ENCODE measurements around the gene SH3PXD2A.

Gene SH3PXD2A

DNA sequence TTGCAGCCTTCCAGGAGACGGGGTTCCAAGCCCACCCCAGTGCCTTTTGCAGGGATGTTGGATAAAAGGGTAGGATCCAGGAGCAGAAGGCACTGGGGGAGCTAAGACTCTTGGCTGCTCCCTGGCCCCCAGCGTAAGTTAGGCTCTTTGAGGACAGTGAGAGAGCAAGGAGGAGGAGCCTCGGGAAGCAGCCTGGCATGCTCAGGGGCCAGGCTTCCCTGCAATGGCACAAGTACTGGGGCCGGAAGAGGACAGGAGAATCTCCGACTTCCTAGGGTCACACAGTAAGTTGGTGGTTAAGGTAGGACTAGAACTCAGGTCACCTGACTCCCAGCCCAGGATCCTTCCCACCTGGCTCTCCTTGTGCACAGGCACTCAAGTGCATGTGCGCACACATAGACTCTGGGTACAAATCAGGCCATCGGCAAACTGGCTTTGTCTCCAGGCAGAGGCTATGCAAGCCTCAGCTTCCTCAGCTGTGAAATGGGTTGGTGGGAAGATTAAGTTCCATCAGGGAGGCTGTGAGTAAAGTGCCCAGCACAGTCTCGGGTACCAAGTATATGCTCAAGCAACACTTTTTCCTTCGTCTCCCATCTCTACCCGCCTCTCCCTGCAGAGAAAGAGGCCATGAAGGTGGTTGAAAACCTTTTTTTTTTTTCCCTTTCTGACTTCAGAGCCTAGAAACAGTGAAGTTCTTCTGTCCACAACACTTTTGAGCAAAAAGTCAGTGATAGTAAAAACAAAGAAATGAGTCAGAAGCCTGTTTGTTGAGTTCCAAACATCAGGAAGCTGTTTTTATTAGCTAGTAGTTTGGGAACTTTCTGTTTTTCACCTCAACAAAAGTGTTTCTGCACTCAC, 282.8 kb downstream of the SH3PXD2A start:
- H3K4me3 ChIP-seq: no peak overlapping the region
- H3K36me3 ChIP-seq (replicated peaks): no peaks in the 10 kb centered on the region
- H3K4me1 ChIP-seq: no peaks in the 10 kb centered on the region
- DNase-seq (ENCODE audit: low spot score in 2 of 2): no peak
- H3K27me3 ChIP-seq (ENCODE audit: low read depth): no peaks in the 10 kb centered on the region
- no peaks in the 10 kb centered on the region for H3K9me3 ChIP-seq
- in situ Hi-C loops (cut with MboI; ENCODE audit: low sequenced_read_pairs): no loop called here

DNA sequence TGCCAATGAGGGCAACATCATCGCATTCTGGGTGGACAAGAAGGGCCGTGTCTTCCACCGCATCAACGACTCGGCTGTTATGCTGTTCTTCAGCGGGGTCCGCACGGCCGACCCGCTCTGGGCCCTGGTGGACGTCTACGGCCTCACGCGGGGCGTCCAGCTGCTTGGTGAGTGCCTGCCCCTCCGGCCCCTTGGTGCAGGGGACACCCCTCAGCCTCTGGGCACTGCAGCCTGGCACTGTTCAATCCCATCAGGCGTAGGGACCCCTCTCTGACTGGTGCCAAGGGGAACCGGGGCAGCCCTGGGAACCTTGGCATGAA, 283.8 kb downstream of the SH3PXD2A start:
- no peak overlapping the region for H3K4me3 ChIP-seq
- no peaks in the 10 kb centered on the region for H3K27me3 ChIP-seq (ENCODE audit: low read depth)
- H3K4me1 ChIP-seq: no peaks in the 10 kb centered on the region
- no peaks in the 10 kb centered on the region for H3K36me3 ChIP-seq (replicated peaks)
- DNase-seq (ENCODE audit: low spot score in 2 of 2): no peak
- no peaks in the 10 kb centered on the region for H3K9me3 ChIP-seq
- in situ Hi-C loops (cut with MboI; ENCODE audit: low sequenced_read_pairs): no loop called here

DNA sequence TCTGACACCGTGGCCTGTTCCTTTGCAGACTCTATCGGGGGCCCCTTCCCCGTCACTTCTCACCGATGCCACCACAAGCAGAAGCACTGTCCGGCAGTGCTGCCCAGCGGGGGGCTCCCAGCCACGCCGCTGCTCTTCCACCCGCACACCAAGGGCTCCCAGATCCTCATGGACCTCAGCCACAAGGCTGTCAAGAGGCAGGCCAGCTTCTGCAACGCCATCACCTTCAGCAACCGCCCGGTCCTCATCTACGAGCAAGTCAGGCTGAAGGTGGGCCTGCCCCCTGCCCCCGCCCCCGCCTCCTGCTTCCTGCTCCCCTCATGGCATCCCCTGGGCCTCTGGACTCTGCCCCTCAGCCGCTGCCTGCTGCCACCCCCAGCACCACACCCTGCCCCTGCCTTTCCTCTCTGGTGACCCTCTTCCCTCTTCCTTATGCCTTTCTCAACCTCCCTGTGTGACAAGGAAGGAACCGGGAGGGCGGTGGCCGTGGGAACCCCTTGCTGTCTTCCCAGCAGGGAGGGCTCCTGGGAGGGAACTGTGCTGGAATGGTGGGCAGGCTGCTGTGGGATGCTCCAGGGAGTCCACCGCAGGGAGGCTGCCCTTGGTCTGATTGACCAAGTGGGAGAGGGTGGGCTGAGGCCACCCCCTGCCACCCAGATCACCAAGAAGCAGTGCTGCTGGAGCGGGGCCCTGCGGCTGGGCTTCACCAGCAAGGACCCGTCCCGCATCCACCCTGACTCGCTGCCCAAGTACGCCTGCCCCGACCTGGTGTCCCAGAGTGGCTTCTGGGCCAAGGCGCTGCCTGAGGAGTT, 284.3 kb downstream of the SH3PXD2A start:
- Histone ChIP-seq H3K36me3 (replicated peaks) (no peaks in the 10 kb centered on the region), H3K9me3 (no peaks in the 10 kb centered on the region), H3K4me3 (no peak overlapping the region), H3K27me3 (ENCODE audit: low read depth) (no peaks in the 10 kb centered on the region), H3K4me1 (no peaks in the 10 kb centered on the region)
- in situ Hi-C loops (cut with MboI; ENCODE audit: low sequenced_read_pairs): no loop called here
- DNase-seq (ENCODE audit: low spot score in 2 of 2): no peak

DNA sequence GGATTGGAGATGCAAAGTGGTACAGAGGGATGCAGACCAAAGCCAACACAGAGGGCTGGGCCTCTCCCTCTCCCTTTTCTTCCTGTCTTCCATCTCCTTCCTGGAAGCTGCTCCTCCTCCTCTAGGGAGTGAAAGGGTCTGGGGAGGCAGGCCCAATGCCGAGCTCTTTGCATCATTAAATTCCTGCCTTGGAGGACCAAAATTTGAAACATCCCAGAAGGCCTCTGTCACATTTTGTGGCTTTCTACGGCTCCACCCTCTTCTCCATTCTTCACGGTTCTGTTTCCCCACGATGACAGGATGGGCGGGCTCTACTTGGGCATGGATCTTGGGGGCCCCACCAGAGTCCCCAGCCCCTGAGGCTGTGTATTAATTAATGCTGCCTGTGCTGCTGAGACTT, 285.5 kb downstream of the SH3PXD2A start:
- no peaks in the 10 kb centered on the region for H3K9me3 ChIP-seq
- in situ Hi-C loops (cut with MboI; ENCODE audit: low sequenced_read_pairs): no loop called here
- no peaks in the 10 kb centered on the region for H3K27me3 ChIP-seq (ENCODE audit: low read depth)
- no peak overlapping the region for H3K4me3 ChIP-seq
- DNase-seq (ENCODE audit: low spot score in 2 of 2): no peak
- H3K36me3 ChIP-seq (replicated peaks): no peaks in the 10 kb centered on the region
- no peaks in the 10 kb centered on the region for H3K4me1 ChIP-seq

DNA sequence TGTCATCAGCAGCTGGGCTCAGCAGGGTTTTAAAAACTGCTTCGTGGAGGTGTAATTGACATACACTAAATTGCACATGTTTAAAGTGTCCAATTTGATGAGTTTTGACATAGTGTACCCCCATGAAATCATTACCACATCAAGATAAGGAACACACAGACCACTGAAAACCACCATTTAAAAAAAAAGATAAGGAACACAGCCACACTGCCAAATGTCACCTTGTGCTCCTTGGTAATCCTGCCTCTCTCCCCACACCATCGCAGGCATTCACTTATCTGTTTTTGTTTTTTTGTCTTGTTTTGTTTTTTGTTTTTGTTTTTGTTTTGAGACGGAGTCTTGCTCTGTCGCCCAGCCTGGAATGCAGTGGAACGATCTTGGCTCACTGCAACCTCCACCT, 286.9 kb downstream of the SH3PXD2A start:
- Histone ChIP-seq H3K4me3 (no peak overlapping the region), H3K4me1 (no peaks in the 10 kb centered on the region), H3K27me3 (ENCODE audit: low read depth) (no peaks in the 10 kb centered on the region), H3K9me3 (no peaks in the 10 kb centered on the region), H3K36me3 (replicated peaks) (no peaks in the 10 kb centered on the region)
- in situ Hi-C loops (cut with MboI; ENCODE audit: low sequenced_read_pairs): no loop called here
- DNase-seq (ENCODE audit: low spot score in 2 of 2): no peak

DNA sequence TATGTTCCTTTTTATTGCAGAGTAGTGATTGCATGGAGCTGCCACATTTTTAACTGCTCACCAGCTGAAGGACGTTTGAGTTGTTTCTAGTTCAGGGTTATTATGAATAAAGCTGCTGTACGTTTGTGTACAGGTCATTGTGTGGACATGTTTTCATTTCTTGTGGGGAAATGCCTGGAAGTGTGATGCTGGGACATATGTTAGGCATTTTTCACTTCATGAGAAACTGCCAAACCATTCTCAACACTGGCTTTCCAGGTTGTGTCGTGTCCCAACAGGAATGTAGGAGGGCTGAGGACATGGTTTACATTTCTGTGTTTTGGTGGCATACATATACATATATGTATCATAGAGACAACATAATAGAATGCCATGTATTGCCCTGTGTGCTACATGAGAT, 288.8 kb downstream of the SH3PXD2A start:
- Histone ChIP-seq H3K4me3 (no peak overlapping the region), H3K27me3 (ENCODE audit: low read depth) (no peaks in the 10 kb centered on the region), H3K4me1 (no peaks in the 10 kb centered on the region), H3K36me3 (replicated peaks) (no peaks in the 10 kb centered on the region), H3K9me3 (no peaks in the 10 kb centered on the region)
- in situ Hi-C loops (cut with MboI; ENCODE audit: low sequenced_read_pairs): no loop called here
- DNase-seq (ENCODE audit: low spot score in 2 of 2): no peak

DNA sequence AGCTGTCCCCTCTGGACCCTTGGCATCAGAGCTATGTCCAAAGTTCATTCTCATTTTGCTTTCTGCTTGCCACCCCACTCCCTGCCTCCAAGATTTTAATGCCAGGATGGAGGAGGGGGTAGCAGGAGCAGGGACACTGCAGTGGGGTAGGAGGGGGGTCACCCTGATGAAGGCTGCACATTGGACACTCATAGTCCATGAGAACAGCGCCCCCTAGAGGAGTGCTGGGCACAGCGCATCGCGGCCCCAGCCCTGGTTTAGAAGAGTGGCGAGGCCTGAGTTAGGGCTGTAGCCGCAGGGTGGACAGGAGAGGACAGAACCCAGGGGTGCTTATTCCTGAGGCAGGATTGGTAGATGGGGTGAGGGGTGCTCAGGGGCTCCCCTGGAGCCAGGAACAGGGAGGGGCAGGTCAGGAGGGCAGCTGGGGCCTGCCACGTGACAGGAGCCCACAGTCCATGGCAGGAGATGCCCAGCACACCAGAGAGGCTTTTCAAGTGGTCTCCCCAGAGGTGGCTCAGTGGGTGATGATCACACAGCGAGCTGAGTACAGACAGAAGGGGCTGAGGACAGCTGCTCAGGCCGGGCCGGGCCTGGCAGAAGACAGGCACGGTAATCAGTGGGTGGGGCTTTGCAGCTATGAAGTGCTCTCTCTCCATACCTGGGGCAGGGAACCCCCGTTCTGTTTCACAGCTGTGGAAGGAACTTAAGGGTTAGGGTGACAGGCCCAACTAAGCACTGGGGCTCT, 290.4 kb downstream of the SH3PXD2A start:
- H3K9me3 ChIP-seq: no peaks in the 10 kb centered on the region
- no peaks in the 10 kb centered on the region for H3K36me3 ChIP-seq (replicated peaks)
- H3K4me3 ChIP-seq: no peak overlapping the region
- H3K27me3 ChIP-seq (ENCODE audit: low read depth): no peaks in the 10 kb centered on the region
- no peaks in the 10 kb centered on the region for H3K4me1 ChIP-seq
- in situ Hi-C loops (cut with MboI; ENCODE audit: low sequenced_read_pairs): no loop called here
- DNase-seq (ENCODE audit: low spot score in 2 of 2): peak; percentile 7 to 78

DNA sequence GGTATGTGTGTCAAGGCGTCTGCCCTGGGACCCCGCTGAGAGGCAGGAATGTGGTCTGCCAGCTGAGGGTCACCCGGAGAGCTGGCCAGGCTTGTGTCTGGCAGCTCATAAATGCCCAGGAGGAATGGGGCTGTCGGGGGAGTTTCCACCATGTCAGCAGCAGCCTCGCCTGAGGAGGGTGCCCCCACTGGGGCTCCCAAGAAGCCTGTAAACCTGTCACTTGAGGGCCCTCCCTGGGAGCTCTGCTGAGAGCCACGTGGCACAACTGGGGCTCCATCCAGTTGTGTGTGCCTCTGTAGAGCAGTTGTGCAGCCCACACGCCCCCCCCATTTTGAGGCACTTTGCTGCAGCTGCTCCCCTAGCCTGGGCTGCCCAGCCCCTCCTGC, 291.3 kb downstream of the SH3PXD2A start:
- no peaks in the 10 kb centered on the region for H3K27me3 ChIP-seq (ENCODE audit: low read depth)
- DNase-seq (ENCODE audit: low spot score in 2 of 2): no peak
- H3K4me3 ChIP-seq: no peak overlapping the region
- no peaks in the 10 kb centered on the region for H3K36me3 ChIP-seq (replicated peaks)
- in situ Hi-C loops (cut with MboI; ENCODE audit: low sequenced_read_pairs): no loop called here
- no peaks in the 10 kb centered on the region for H3K4me1 ChIP-seq
- H3K9me3 ChIP-seq: no peaks in the 10 kb centered on the region

DNA sequence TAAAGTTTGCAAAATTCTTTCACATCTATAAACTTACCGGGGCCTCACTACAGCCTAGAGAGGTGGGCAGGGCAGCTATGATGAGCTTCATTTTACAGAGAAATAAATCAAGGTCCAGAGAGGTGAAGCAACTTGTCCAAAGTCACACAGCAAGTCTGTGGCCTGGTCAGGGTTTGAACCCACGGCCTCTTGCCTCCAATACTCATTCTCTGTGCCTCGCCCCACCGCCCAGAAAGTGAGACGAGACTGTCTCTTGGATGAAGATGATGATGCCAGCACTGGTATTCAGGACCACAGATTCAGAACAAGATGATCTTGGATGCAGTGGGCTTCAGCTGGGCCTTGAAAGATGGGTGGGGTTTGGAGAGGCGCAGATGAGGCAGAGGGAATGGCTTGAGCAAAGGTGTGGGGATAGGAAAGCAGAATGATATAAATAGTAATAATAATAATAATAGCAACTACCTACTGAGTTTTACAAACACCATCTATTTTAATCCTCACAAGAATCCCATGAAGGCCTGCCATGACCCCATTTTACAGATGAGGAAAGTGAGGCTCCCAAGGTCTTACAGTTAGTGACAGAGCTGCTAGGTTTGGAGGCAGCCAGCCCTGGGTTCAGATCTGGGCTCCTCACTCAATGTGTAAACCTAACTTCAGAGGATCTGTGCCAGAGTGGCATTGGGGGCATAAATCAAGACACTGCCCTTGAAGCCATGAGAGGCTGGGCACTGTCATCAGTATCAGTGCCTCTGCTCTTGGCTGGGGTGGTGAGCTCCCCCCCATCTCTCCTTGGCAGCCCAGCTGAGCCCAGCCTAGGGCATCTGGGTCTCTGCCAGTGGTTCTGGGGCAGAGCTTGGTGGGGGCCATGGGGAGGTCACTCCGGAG, 291.9 kb downstream of the SH3PXD2A start:
- in situ Hi-C loops (cut with MboI; ENCODE audit: low sequenced_read_pairs): no loop called here
- H3K36me3 ChIP-seq (replicated peaks): no peaks in the 10 kb centered on the region
- no peaks in the 10 kb centered on the region for H3K4me1 ChIP-seq
- no peak overlapping the region for H3K4me3 ChIP-seq
- no peaks in the 10 kb centered on the region for H3K27me3 ChIP-seq (ENCODE audit: low read depth)
- DNase-seq (ENCODE audit: low spot score in 2 of 2): no peak
- H3K9me3 ChIP-seq: no peaks in the 10 kb centered on the region

DNA sequence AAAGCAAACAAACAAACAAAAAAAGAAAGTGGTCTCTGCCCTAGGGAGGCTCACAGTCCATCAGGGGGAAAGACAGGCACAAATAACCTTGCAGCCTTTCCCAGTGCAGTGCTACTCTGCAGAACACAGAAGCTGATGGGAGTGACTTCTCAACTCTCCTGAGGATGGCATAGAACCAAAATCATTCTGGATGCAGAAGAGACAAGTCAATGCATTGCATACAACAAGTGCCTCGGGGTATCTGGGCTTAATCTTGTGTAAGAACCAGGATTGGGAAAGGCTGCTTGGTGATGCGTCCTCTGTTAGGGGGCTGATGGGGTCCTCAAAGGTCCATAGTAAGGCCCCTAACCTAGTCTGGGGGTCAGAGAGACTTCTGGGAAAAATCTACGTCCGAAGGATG, 293.0 kb downstream of the SH3PXD2A start:
- in situ Hi-C loops (cut with MboI; ENCODE audit: low sequenced_read_pairs): no loop called here
- DNase-seq (ENCODE audit: low spot score in 2 of 2): no peak
- Histone ChIP-seq H3K36me3 (replicated peaks) (no peaks in the 10 kb centered on the region), H3K4me1 (no peaks in the 10 kb centered on the region), H3K4me3 (no peak overlapping the region), H3K27me3 (ENCODE audit: low read depth) (no peaks in the 10 kb centered on the region), H3K9me3 (no peaks in the 10 kb centered on the region)

DNA sequence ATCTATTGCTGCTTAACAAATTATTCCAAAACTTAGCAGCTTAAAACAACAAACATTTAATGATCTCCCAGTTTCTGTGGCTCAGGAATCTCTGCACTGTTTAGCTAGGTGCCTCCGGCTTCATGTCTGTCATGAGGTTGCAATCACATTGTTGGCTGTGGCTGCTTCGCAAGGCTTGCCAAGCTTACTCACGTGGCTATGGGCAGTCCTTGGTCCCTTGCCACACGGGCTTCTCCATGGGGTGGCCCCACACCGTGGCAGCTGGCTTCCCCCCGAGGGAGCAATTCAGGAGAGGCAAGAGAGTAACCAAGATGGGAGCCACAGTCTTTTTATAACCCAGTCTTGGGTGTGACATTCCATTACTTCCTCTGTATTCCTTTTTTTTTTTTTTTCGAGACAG, 294.5 kb downstream of the SH3PXD2A start:
- Histone ChIP-seq H3K36me3 (replicated peaks) (no peaks in the 10 kb centered on the region), H3K4me1 (no peaks in the 10 kb centered on the region), H3K27me3 (ENCODE audit: low read depth) (no peaks in the 10 kb centered on the region), H3K4me3 (no peak overlapping the region), H3K9me3 (no peaks in the 10 kb centered on the region)
- in situ Hi-C loops (cut with MboI; ENCODE audit: low sequenced_read_pairs): no loop called here
- DNase-seq (ENCODE audit: low spot score in 2 of 2): no peak

DNA sequence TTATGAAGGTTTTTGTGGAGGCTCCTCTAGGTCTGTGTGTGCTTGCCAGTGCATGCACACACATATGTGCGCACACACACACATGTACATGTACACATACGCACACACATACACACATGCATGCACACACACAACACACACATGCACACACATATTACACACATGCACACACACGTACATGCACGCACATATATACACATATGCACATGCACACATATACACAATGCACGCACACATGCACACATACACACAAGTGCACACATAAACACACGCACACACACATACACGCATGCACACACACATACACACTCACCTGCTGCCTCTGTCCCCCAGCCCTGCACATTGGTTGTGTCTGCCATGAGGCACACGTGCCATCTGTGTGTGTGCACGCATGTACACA, 295.6 kb downstream of the SH3PXD2A start:
- no peak for DNase-seq (ENCODE audit: low spot score in 2 of 2)
- H3K9me3 ChIP-seq: no peaks in the 10 kb centered on the region
- in situ Hi-C loops (cut with MboI; ENCODE audit: low sequenced_read_pairs): no loop called here
- H3K36me3 ChIP-seq (replicated peaks): no peaks in the 10 kb centered on the region
- no peaks in the 10 kb centered on the region for H3K27me3 ChIP-seq (ENCODE audit: low read depth)
- no peaks in the 10 kb centered on the region for H3K4me1 ChIP-seq
- H3K4me3 ChIP-seq: no peak overlapping the region

DNA sequence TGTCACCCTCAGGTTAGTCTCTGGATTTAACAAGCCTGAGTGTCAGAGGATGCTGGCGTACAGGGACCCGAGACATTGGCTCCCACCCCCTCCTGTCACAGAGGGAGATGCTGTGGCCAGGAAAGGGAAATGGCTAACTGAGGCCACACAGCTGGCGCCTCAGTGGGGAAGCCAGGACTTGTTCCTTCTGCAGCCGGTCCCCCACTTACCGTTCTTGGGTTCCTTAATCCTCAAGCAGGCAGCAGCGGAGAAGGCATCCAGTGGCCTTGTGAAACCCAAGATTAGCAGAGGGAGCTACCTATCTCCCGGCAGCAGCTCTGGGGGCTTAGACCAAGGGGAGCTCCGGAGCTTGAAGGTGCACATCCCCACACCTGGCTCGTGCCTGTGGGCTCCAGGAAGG, 296.5 kb downstream of the SH3PXD2A start:
- no peaks in the 10 kb centered on the region for H3K4me1 ChIP-seq
- no peak for DNase-seq (ENCODE audit: low spot score in 2 of 2)
- no peak overlapping the region for H3K4me3 ChIP-seq
- H3K36me3 ChIP-seq (replicated peaks): no peaks in the 10 kb centered on the region
- in situ Hi-C loops (cut with MboI; ENCODE audit: low sequenced_read_pairs): no loop called here
- H3K9me3 ChIP-seq: no peaks in the 10 kb centered on the region
- H3K27me3 ChIP-seq (ENCODE audit: low read depth): no peaks in the 10 kb centered on the region

All from HAP-1 (cell line).